HL-60/S4 treated with phorbol 12-myristate 13-acetate at 8.2 ng/mL for 4 days and 3 days (cell line): ENCODE measurements around the gene PXDN.

ENCODE experiments used
- in situ Hi-C: fragments of 300-500 bp; cut with MboI; formaldehyde crosslinking; loops from 2 replicates; pipeline ENCODE4 v1.15.0; 2022; ENCODE audit warnings: low sequenced_read_pairs

The PXDN gene

GRCh38 chr2:1670636-1671035 is 73.7 kb downstream of the PXDN start:
- in situ Hi-C loops, result no loop called here

GRCh38 chr2:1665761-1666505 is 78.4 kb downstream of the PXDN start:
- in situ Hi-C loops, result no loop called here

GRCh38 chr2:1664698-1665097 is 79.6 kb downstream of the PXDN start:
- in situ Hi-C loops, result no loop called here

GRCh38 chr2:1664076-1664605 is 80.2 kb downstream of the PXDN start:
- in situ Hi-C loops, result no loop called here

- in situ Hi-C loops, result no loop called here
Observed at GRCh38 chr2:1663621-1664020, 80.7 kb downstream of the PXDN start.

GRCh38 chr2:1662606-1663180 is 81.6 kb downstream of the PXDN start:
- in situ Hi-C loops, result no loop called here

GRCh38 chr2:1661891-1662605 is 82.3 kb downstream of the PXDN start:
- in situ Hi-C loops, result no loop called here

GRCh38 chr2:1660656-1661640 is 83.4 kb downstream of the PXDN start:
- in situ Hi-C loops, result no loop called here

- in situ Hi-C loops, result no loop called here
Observed at GRCh38 chr2:1659951-1660565, 84.3 kb downstream of the PXDN start.

GRCh38 chr2:1658394-1659151 is 85.7 kb downstream of the PXDN start:
- in situ Hi-C loops, result no loop called here

- in situ Hi-C loops, result no loop called here
Observed at GRCh38 chr2:1656961-1657841, 87.1 kb downstream of the PXDN start.

GRCh38 chr2:1656326-1656960 is 87.9 kb downstream of the PXDN start:
- in situ Hi-C loops, result no loop called here

GRCh38 chr2:1655461-1655860 is 88.9 kb downstream of the PXDN start:
- in situ Hi-C loops, result no loop called here

GRCh38 chr2:1654696-1655374 is 89.5 kb downstream of the PXDN start:
- in situ Hi-C loops, result no loop called here

- in situ Hi-C loops, result no loop called here
Observed at GRCh38 chr2:1653956-1654695, 90.2 kb downstream of the PXDN start.

GRCh38 chr2:1652034-1652790 is 92.1 kb downstream of the PXDN start:
- in situ Hi-C loops, result no loop called here
